CD8-positive, alpha-beta memory T cell (primary cell): ENCODE data around the gene MAGEB17. TPM values are rescaled to one million over a fixed set of nuclear protein-coding genes. Genes with fewer than 3 reads are reported as not detected.

Experiments used
- CTCF ChIA-PET: fragments of 350-600 bp; sonication (Branson Sonifier 250); formaldehyde crosslinking; loops from one replicate; lab custom pipeline; 2021; ENCODE audit warnings: antibody characterized with exemption; lab: Charles Lee
- POLR2A ChIA-PET: fragments of 350-600 bp; sonication (Branson Sonifier 250); formaldehyde crosslinking; loops from one replicate; lab custom pipeline; 2021; ENCODE audit warnings: antibody characterized with exemption; lab: Charles Lee
- DNase-seq, 5 donors: peaks; one replicate each; pipeline versions ENCODE4 v3.0.0 to v3.0.0-alpha.2; 2020 to 2022; ENCODE audit warnings: mixed read lengths in 1 of 5
- H3K27ac ChIP-seq: one replicate; pipeline ENCODE4 v1.7.0; 2013; ENCODE audit warnings: low read depth, mild to moderate bottlenecking, low read length, moderate library complexity
- H3K27me3 ChIP-seq: 2 replicates; pipeline ENCODE4 v1.7.0; 2013; ENCODE audit warnings: low read length, mild to moderate bottlenecking; ENCODE audit not compliant: insufficient read depth, poor library complexity, severe bottlenecking
- H3K36me3 ChIP-seq: 2 replicates; pipeline ENCODE4 v1.7.0; 2013; ENCODE audit warnings: mild to moderate bottlenecking, low read length, moderate library complexity; ENCODE audit not compliant: insufficient read depth
- H3K4me1 ChIP-seq: 2 replicates; pipeline ENCODE4 v1.7.0; 2013; ENCODE audit warnings: mild to moderate bottlenecking, low read length, moderate library complexity; ENCODE audit not compliant: insufficient read depth
- H3K4me3 ChIP-seq: 2 replicates; pipeline ENCODE4 v1.7.0; 2013; ENCODE audit warnings: mild to moderate bottlenecking, low read length
- H3K9me3 ChIP-seq: 2 replicates; pipeline ENCODE4 v1.7.0; 2013; ENCODE audit warnings: mild to moderate bottlenecking, low read length
- H3K27ac Mint-ChIP-seq, 8 donors: one replicate each; pipeline ENCODE4 v1.8.0; 2020 to 2021; ENCODE audit warnings: mixed read lengths in 8 of 8, mild to moderate bottlenecking in 6 of 8, inconsistent platforms in 3 of 8, moderate library complexity in 3 of 8
- H3K27me3 Mint-ChIP-seq, 2 donors: one replicate each; pipeline ENCODE4 v1.8.0; 2020 to 2021; ENCODE audit warnings: mixed read lengths in 2 of 2, mild to moderate bottlenecking in 1 of 2, moderate library complexity in 1 of 2
- H3K36me3 Mint-ChIP-seq, 3 donors: one replicate each; pipeline ENCODE4 v1.8.0; 2020 to 2021; ENCODE audit warnings: mixed read lengths in 3 of 3, inconsistent platforms in 1 of 3, mild to moderate bottlenecking in 1 of 3
- H3K4me1 Mint-ChIP-seq, 3 donors: one replicate each; pipeline ENCODE4 v1.8.0; 2020 to 2021; ENCODE audit warnings: mixed read lengths in 3 of 3, inconsistent platforms in 1 of 3, mild to moderate bottlenecking in 1 of 3
- H3K4me3 Mint-ChIP-seq, 7 donors: one replicate each; pipeline ENCODE4 v1.8.0; 2020 to 2021; ENCODE audit warnings: mixed read lengths in 7 of 7, mild to moderate bottlenecking in 6 of 7, moderate library complexity in 4 of 7, inconsistent platforms in 2 of 7
- H3K9me3 Mint-ChIP-seq, 5 donors: one replicate each; pipeline ENCODE4 v1.8.0; 2020 to 2022; ENCODE audit warnings: mixed read lengths in 5 of 5, mild to moderate bottlenecking in 3 of 5, moderate library complexity in 2 of 5, inconsistent platforms in 1 of 5
- polyA plus RNA-seq: library from polyadenylated mRNA; unstranded; fragments of 300-500 nt; fragmentation: Illumina TruSeq; gene quantifications from one replicate; pipeline ENCODE4 v1.2.3, GENCODE V29; 2021
- total RNA-seq, 2 experiments: library from RNA; stranded (reverse); gene quantifications; one replicate each; pipeline ENCODE4 v1.2.3, GENCODE V29; 2021

Gene MAGEB17
- total and polyA plus RNA-seq, 3 experiments from 2014 or later, result not detected

DNA sequence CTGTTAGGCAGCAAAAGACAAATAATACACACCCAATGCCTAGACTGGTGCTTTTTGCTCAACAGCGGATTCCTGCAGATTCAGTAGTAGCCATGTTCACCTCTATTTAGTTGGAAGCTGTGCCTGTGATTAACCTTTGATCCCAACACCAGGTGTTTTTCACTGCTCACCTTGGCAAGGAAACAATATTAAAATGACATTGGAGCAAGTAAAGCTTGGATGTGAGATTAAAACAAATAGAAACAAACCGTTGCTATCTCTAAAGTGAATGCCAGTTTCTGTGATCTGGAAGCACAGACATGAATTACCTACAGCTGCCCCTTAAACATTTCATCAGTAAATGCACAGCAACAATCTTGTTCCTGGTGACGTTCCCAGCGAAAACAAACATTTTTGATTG is 35.7 kb downstream of the MAGEB17 start:
- Mint-ChIP-seq H3K27me3 (peaks cover 4 to 10% of the 10 kb centered on the region in 2 donors), H3K4me1 (no peaks in the 10 kb centered on the region), H3K27ac (no peak overlapping the region), H3K36me3 (no peaks in the 10 kb centered on the region), H3K9me3 (peaks cover 0 to 2% (median 0%) of the 10 kb centered on the region in 5 donors), H3K4me3 (no peak overlapping the region)
- POLR2A ChIA-PET, result no interaction called here
- H3K9me3 ChIP-seq, result no peaks in the 10 kb centered on the region
- H3K4me1 ChIP-seq, result no peaks in the 10 kb centered on the region
- CTCF ChIA-PET, result no interaction called here
- DNase-seq, result no peak
- H3K27me3 ChIP-seq, result no peaks in the 10 kb centered on the region
- H3K27ac ChIP-seq, result no peak overlapping the region
- no peaks in the 10 kb centered on the region for H3K36me3 ChIP-seq
- H3K4me3 ChIP-seq, result no peak overlapping the region

DNA sequence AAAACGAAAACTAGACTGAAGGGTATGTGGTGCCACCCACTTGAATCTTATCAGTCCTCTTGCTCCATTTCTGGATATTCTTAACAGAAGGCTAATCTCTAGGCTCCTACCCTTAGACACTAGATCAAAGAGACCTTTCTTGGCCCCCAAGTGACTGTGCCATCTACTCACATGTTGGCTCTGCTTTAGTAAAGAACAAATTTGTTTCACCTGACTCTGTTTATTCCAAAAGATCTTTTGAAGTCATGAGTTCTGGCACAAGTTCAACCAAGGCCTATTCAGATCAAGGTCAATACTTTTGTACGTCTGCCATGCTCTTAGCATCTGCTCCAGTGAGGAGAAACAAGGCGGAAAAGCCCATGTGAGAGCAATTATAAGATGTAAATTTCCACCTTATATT is 37.3 kb downstream of the MAGEB17 start:
- no peak for DNase-seq
- Histone ChIP-seq H3K9me3 (no peaks in the 10 kb centered on the region), H3K4me3 (no peak overlapping the region), H3K36me3 (no peaks in the 10 kb centered on the region), H3K27me3 (no peaks in the 10 kb centered on the region), H3K27ac (no peak overlapping the region), H3K4me1 (no peaks in the 10 kb centered on the region)
- POLR2A ChIA-PET, result no interaction called here
- Mint-ChIP-seq H3K36me3 (no peaks in the 10 kb centered on the region), H3K4me1 (no peaks in the 10 kb centered on the region), H3K9me3 (peaks cover 0 to 2% (median 0%) of the 10 kb centered on the region in 5 donors), H3K27ac (no peak overlapping the region), H3K27me3 (peaks cover 4 to 10% of the 10 kb centered on the region in 2 donors), H3K4me3 (no peak overlapping the region)
- CTCF ChIA-PET, result no interaction called here

DNA sequence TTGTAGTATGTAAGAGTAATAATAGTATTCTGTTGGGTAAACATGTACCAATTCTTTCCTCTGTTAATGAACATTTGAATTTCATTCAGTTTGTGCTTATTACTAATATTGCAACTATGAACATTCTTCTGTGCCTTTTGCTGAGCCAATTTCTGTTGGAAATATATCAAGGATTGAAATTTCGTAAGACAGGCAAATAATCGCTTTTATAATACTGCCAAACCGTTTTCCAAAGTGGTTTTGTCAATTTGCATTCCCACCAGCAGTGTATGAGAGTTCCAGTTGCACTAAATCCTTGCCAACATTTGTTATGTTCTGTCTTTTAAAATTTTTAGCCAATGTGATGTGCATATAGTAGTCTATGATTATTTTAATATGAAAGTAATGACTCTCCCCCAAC is 38.6 kb downstream of the MAGEB17 start:
- Mint-ChIP-seq H3K4me1 (no peaks in the 10 kb centered on the region), H3K36me3 (no peaks in the 10 kb centered on the region), H3K27ac (no peak overlapping the region), H3K4me3 (no peak overlapping the region), H3K27me3 (peaks cover 0 to 4% of the 10 kb centered on the region in 2 donors), H3K9me3 (peaks cover 0 to 2% (median 0%) of the 10 kb centered on the region in 5 donors)
- Histone ChIP-seq H3K36me3 (no peaks in the 10 kb centered on the region), H3K4me1 (no peaks in the 10 kb centered on the region), H3K27ac (no peak overlapping the region), H3K9me3 (no peaks in the 10 kb centered on the region), H3K27me3 (no peaks in the 10 kb centered on the region), H3K4me3 (no peak overlapping the region)
- ChIA-PET CTCF (no interaction called here), POLR2A (no interaction called here)
- no peak for DNase-seq

DNA sequence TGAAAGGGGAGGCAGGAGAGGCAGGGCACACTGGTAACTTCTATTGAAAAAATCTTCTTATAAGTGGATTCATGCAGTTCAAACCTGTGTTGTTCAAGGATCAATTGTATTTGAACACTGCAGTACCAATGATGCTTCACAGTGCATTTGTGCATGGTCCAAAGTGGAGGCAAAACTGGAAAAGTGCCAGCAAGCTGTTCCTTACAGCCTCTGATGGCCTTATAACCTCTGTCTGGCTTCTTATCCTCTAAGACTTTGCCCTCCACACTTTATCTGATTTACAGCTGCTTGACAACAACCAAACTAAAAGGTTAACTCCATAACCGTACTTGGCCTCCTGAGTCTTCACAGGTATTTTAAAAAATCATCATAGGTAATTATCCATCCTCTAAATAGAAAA is 40.4 kb downstream of the MAGEB17 start:
- no peak for DNase-seq
- CTCF ChIA-PET, result no interaction called here
- no peaks in the 10 kb centered on the region for H3K36me3 Mint-ChIP-seq
- H3K36me3 ChIP-seq, result no peaks in the 10 kb centered on the region
- H3K4me1 Mint-ChIP-seq, result no peaks in the 10 kb centered on the region
- no peaks in the 10 kb centered on the region for H3K9me3 ChIP-seq
- H3K4me3 Mint-ChIP-seq, result no peak overlapping the region
- no peak overlapping the region for H3K27ac Mint-ChIP-seq
- peaks cover 0 to 3% of the 10 kb centered on the region in 2 donors for H3K27me3 Mint-ChIP-seq
- no peaks in the 10 kb centered on the region for H3K9me3 Mint-ChIP-seq
- POLR2A ChIA-PET, result no interaction called here
- no peaks in the 10 kb centered on the region for H3K27me3 ChIP-seq
- no peak overlapping the region for H3K27ac ChIP-seq
- H3K4me3 ChIP-seq, result no peak overlapping the region
- H3K4me1 ChIP-seq, result no peaks in the 10 kb centered on the region

DNA sequence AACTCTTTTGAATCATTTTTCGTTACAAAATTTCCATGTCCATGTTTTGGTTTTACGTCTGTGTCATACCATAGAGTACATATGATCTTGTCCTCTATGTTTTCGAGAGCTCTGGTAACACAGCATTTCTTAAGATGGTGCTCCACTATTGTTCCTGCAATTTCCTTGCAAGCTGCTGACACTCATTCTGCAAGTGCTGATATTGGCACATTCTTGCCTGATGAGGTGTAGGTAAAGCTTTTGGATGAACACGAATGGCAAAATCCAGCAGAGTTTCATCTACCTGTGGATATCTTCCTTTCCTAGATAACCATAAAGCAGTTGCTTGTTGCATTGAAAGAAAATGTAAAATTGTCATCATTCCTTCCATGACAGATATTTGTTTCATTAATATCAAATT is 41.3 kb downstream of the MAGEB17 start:
- H3K27ac ChIP-seq, result no peak overlapping the region
- CTCF ChIA-PET, result no interaction called here
- Mint-ChIP-seq H3K36me3 (no peaks in the 10 kb centered on the region), H3K9me3 (no peaks in the 10 kb centered on the region), H3K27ac (no peak overlapping the region), H3K4me1 (no peaks in the 10 kb centered on the region), H3K27me3 (peaks cover 0 to 5% of the 10 kb centered on the region in 2 donors), H3K4me3 (no peak overlapping the region)
- POLR2A ChIA-PET, result no interaction called here
- no peak for DNase-seq
- H3K4me3 ChIP-seq, result no peak overlapping the region
- H3K36me3 ChIP-seq, result no peaks in the 10 kb centered on the region
- H3K27me3 ChIP-seq, result no peaks in the 10 kb centered on the region
- H3K9me3 ChIP-seq, result no peaks in the 10 kb centered on the region
- H3K4me1 ChIP-seq, result no peaks in the 10 kb centered on the region

DNA sequence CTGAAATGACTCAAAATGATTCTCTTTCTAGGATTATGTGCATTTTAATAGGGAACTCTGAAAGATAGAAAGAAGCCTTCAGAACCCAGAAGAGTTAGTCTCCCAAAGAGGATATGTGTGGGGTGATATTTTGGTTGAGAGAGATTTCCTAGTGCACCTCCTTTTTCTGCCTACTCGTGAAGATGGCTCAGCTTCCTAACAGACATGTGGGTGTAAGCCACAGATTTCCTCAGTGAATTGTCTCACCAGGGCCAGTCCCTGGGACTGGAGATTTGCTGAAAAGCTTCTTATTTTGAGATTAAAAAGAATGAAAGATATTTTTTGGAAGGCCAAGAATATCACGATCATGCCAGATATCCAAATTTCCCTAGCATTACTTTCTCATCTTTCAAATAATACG is 42.8 kb downstream of the MAGEB17 start:
- no peaks in the 10 kb centered on the region for H3K9me3 Mint-ChIP-seq
- H3K27me3 Mint-ChIP-seq, result peaks cover 0 to 5% of the 10 kb centered on the region in 2 donors
- no peaks in the 10 kb centered on the region for H3K4me1 Mint-ChIP-seq
- H3K4me3 Mint-ChIP-seq, result no peak overlapping the region
- no peak for DNase-seq
- Histone ChIP-seq H3K9me3 (no peaks in the 10 kb centered on the region), H3K4me1 (no peaks in the 10 kb centered on the region), H3K36me3 (no peaks in the 10 kb centered on the region), H3K27ac (no peak overlapping the region), H3K27me3 (no peaks in the 10 kb centered on the region), H3K4me3 (no peak overlapping the region)
- CTCF ChIA-PET, result no interaction called here
- no peak overlapping the region for H3K27ac Mint-ChIP-seq
- POLR2A ChIA-PET, result no interaction called here
- H3K36me3 Mint-ChIP-seq, result no peaks in the 10 kb centered on the region

DNA sequence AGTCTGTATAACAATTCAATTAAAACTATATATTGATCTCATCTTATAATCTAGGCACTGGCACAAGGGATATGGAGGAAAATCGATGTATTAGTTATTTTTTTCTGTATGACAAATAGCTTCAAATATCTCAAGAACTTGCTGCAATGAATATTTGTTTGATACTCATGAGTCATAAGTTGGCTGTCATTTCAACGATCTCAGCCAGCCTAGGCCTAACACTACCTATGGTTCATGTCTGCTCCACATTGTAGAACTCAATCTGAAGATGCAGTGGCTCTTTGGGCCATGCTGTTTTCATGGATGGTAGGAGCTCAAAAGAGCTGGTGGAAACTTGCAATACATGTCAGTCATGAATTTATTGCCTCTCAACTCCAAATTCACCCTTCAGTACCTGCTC is 44.7 kb downstream of the MAGEB17 start:
- CTCF ChIA-PET, result no interaction called here
- no peaks in the 10 kb centered on the region for H3K4me1 ChIP-seq
- Mint-ChIP-seq H3K9me3 (no peaks in the 10 kb centered on the region), H3K4me3 (no peak overlapping the region), H3K36me3 (no peaks in the 10 kb centered on the region), H3K4me1 (no peaks in the 10 kb centered on the region), H3K27ac (peak overlapping the region in 1 of 8 donors; percentile 26), H3K27me3 (peaks cover 0 to 5% of the 10 kb centered on the region in 2 donors)
- no peak overlapping the region for H3K4me3 ChIP-seq
- H3K9me3 ChIP-seq, result no peaks in the 10 kb centered on the region
- H3K27me3 ChIP-seq, result no peaks in the 10 kb centered on the region
- H3K27ac ChIP-seq, result no peak overlapping the region
- DNase-seq, result no peak
- POLR2A ChIA-PET, result no interaction called here
- H3K36me3 ChIP-seq, result no peaks in the 10 kb centered on the region

DNA sequence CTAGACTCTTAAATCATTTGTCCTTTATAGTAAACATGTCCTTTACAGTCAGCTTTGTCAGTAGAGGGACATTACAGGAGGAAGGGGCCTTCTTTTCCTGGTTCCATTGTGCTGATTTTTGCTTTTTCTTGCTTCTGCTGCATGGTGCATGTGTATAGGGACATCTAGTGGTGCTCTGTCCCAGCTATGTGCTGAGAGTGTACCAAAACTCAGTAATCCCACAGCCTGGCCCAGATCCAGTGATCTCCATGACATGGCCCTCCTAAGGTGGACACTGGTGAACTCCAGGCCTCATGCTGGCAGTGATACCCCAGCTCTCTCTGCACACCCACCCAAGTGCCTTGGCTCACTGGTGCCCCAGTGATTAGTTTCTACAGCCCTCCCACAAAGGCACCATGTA is 45.2 kb downstream of the MAGEB17 start:
- Mint-ChIP-seq H3K27me3 (peaks cover 0 to 5% of the 10 kb centered on the region in 2 donors), H3K4me3 (no peak overlapping the region), H3K9me3 (no peaks in the 10 kb centered on the region), H3K27ac (no peak overlapping the region), H3K4me1 (no peaks in the 10 kb centered on the region), H3K36me3 (no peaks in the 10 kb centered on the region)
- DNase-seq, result no peak
- ChIA-PET POLR2A (no interaction called here), CTCF (no interaction called here)
- H3K36me3 ChIP-seq, result no peaks in the 10 kb centered on the region
- H3K27me3 ChIP-seq, result no peaks in the 10 kb centered on the region
- no peak overlapping the region for H3K4me3 ChIP-seq
- H3K9me3 ChIP-seq, result no peaks in the 10 kb centered on the region
- no peak overlapping the region for H3K27ac ChIP-seq
- no peaks in the 10 kb centered on the region for H3K4me1 ChIP-seq

DNA sequence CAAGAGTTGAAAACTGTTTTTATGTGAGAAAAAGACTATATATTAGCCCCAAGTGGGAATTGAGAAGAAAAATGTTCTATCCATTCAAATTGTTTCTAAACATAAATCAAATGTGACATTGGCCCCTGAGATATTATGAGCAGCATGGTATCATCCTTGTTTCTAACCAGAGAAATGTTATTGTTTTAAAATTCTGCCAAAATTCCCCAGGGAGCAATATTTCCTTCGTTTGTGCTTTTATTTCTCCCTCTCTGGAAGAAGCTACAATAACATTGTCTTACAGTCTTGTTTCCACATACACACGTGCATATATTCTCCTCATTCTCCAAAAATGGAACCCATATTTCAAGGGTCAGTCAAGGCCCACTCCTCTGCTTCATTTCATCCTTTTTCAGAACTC is 46.7 kb downstream of the MAGEB17 start:
- H3K9me3 Mint-ChIP-seq, result no peaks in the 10 kb centered on the region
- no peak overlapping the region for H3K27ac Mint-ChIP-seq
- H3K36me3 Mint-ChIP-seq, result no peaks in the 10 kb centered on the region
- POLR2A ChIA-PET, result no interaction called here
- no peaks in the 10 kb centered on the region for H3K4me1 ChIP-seq
- CTCF ChIA-PET, result no interaction called here
- H3K9me3 ChIP-seq, result no peaks in the 10 kb centered on the region
- no peaks in the 10 kb centered on the region for H3K27me3 ChIP-seq
- no peak overlapping the region for H3K27ac ChIP-seq
- no peak for DNase-seq
- no peaks in the 10 kb centered on the region for H3K36me3 ChIP-seq
- no peak overlapping the region for H3K4me3 Mint-ChIP-seq
- H3K27me3 Mint-ChIP-seq, result peaks cover 0 to 5% of the 10 kb centered on the region in 2 donors
- H3K4me3 ChIP-seq, result no peak overlapping the region
- H3K4me1 Mint-ChIP-seq, result no peaks in the 10 kb centered on the region
